Loucy (cell line): ENCODE results near the gene DENND6A.

ENCODE experiments used
- CTCF ChIP-seq: fragments of 200-600 bp; sonication (generic); conservative IDR thresholded peaks from 2 replicates; pipeline ENCODE4 v1.5.1; 2014; ENCODE audit warnings: mild to moderate bottlenecking, antibody characterized with exemption, low read length
- EZH2phosphoT487 ChIP-seq: fragments of 200-600 bp; IDR thresholded peaks from 2 replicates; pipeline ENCODE4 v1.6.1; 2018; ENCODE audit warnings: antibody characterized with exemption, mild to moderate bottlenecking, moderate library complexity, borderline replicate concordance

- TF ChIP-seq CTCF, result no peak
- TF ChIP-seq EZH2phosphoT487, result no peak
These were observed 25.2 kb upstream of the DENND6A start for GRCh38 chr3:57718118-57718517.
